GM18507 (cell line): ENCODE results near the gene KRT9.

ENCODE experiments used
- DNase-seq: peaks from one replicate; pipeline ENCODE4 v3.0.0; 2011; ENCODE audit warnings: low read depth; ENCODE audit not compliant: insufficient read length; ENCODE audit errors: extremely low spot score
- FAIRE-seq: peaks from 2 replicates; lab custom pipeline; 2011; peaks lifted over from hg19 to GRCh38; lab: Jason Lieb, UNC

Gene KRT9

DNA sequence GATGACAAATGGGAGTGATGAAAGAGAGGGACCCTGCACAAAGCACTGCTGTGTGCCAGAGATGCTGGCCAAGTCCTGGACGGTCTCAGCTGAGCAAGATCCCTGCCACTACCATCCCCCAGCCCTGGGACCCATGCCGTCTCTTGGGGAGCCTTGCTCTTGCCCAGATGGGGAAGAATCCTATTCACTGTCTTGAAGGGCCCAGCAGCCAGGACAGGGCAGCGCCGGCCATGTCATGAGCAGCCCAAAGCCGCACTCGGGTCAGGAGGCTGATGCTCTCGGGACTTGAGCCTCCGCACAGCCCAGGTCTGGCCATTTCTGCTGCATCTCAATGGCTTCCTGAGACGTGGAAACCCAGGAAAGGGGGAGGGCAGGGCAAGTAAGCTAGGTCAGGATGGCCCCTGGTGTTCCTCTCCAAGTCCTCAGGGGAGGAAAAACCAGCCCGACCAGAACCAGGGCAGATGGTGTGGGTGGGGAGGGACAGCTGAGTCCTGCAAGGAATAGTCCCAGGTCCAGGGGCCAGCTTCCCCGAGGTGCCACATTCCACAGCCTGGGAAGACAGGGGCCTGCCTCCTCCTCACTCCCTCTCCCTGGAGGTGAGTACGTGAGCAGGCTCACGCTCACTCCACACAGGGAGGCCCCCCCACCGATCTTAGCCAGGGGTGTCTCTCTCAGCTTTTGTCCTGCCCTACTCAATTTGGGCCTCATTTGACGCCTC, 35.9 kb downstream of the KRT9 start:
- DNase-seq, result no peak
- no peak for FAIRE-seq

DNA sequence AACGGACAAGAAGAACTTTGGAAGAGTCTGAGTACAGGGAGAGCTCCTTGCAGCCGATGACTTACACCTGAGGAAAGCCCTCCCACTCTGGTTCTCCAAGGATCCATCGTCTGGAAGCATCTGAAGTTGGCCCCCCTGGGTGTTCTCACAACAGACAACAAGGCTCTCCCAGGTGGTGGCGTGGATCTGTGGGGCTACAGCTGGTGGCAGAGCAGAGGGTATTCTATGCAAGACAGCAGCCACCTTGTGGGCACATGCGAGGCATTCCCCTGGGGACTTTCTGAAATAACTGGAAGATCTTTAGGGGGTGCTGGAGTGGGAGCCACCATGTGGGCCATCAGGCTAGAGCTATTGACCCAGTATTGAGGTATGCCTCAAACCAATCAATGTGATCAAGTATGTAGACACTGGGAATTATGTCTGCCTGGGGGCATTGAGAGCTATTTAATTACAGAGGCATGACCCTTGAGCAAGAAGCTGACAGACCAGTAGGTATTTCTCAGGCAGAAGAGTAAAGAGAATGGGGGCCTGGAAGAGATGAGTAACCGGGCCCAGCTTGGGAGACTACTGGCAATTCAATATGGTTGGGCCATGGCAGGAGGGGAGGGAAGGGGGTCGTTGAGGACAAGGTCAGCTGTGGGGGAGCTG, 36.8 kb downstream of the KRT9 start:
- FAIRE-seq, result no peak

DNA sequence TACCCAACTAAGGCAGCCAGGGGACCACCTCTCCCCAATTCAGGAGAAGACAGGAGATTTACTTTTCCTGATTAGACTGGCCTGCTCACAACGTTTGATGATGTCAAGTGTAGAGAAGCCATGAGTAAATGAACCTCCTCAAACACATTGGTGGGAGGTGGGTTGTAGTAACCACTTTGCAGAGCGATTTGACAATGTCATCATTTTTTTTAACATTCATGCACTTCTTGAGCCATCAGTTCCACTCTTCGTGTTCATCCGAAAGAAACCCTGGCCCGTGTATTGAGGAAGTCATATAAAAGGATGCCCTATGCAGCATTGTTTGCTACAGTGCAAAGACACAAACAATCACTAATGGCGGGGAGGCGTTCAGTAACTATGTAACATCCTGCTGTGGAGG, 38.2 kb downstream of the KRT9 start:
- DNase-seq (no peak), FAIRE-seq (no peak)

More for the DNA sequence above, 36.8 kb downstream of the KRT9 start:
- DNase-seq, result no peak

DNA sequence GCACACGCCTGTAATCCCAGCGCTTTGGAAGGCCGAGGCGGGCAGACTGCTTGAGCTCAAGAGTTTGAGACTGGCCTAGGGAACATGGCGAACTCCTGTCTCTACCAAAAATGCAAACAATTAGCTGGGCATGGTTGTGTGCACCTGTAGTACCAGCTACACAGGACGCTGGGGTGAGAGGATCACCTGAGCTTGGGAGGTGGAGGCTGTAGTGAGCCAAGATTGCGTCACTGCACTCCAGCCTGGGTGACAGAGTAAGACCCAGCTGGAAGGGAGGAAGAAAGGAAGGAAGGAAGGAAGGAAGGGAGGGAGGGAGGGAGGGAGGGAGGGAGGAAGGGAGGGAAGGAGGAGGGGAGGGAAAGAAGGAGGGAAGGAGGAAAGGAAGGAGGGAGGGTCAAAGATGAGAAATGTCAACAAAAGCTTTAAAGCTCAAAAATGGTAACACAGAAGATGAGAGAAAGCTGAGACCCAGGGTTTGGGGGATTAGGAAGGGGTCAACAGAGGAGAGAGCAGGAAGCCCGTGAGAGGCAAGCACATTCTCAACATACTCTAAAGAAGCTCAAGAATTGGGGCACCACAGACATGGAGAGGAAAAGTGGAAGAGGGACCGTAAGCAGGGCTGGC, 38.8 kb downstream of the KRT9 start:
- DNase-seq (no peak), FAIRE-seq (no peak)

DNA sequence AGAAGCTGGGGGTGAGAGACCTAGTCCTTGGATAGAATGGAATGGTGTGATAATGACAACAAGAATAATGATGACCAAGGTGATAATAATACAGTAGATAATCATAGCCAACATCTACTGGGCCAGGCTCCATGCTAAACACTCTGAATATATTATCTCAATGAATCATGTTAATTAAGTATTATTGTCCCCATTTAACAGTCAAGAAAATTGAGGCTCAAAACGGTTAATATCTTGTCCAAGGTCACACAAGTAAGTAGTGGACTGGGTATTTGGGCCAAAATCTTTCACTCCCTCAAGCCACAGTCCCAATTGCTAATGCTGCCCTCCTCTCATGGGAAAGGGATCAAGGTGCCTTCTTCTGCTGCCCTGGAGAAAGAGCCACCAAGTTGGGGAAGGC, 39.9 kb downstream of the KRT9 start:
- no peak for FAIRE-seq

DNA sequence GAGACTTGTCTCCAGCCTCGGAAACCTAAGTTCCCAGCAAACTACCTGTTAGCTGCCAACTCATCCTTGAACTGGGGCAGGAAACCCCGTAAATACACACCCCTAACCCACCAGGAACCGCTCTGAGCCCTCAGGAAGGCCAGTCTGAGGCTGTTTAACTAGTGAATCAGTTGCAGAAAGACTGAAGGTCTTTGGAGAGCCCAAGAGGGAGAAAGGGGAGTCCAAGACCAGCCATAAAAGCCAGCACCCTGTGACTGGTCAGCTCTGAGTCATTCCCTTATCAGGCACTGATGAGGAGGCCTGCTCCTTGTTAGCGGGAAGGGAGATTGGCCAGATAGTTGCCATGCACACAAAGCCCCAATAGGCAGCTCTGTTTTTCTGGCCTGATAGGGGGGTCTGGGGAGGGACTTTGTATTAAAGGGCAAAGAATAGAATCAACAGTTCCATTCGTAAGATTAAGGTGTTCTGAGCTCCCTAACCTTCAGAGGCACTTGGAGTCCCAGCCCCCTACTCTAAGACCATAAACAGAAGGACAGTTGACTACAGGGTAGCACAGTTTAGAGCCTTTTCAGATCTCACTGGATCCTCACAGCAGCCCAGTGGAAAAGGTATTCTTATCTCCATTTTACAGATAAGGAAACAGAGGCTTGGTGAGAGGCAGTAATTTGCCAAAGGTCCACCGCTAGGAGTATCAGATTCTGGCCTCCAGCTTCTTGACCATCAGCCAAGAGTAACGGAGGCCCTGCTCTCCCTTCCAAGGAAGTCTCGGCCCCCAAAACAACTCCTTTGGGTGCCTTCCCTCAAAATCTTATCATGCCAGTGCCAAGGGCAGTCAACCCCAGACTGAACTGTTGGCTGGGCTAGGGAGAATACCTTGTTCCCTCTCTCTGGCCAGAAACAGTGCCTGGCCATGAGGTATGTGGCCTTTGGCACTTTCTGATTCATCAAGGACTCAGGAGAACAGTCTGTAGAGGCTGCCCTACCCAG, 41.5 kb downstream of the KRT9 start:
- FAIRE-seq (no peak), DNase-seq (no peak)

More for the DNA sequence above, 39.9 kb downstream of the KRT9 start:
- no peak for DNase-seq

DNA sequence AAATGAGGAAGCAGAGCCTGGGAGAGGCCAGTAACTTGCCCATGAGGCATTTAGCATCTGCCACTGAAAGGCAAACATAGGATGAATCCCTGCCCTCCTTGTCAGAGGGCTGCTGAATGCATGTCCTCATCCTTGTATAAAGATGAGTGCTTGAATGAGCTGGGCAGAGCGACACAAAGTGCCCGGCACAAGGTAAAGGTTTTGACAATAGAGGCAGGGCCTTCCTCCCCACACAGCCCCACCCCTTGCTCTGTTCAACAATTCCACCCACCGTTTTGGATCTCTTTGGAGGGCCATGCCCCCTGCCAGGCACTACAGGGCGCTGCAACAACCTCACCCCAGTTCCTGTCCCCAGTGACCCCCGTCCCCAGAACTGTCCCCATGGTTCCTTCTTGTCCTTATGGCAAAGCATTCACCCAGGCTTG, 42.4 kb downstream of the KRT9 start:
- no peak for DNase-seq

DNA sequence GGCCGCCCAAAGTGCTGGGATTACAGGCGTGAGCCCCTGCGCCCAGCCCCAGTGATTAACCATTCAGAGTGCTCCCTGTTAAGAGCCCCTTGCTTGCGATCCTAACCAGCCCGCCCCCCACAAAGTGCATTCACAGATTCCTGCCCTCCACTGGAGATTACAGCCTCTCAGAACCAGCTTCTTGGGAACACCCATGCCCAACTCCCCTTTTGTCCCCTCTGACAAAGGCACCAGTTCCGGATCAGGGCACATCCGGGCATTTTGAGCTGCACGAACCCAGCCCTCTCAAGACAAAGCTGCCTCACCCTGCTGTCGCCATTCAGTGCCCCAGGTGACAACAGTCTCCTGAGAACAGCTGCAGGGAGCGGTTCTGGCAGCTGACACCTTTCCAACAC, 42.9 kb downstream of the KRT9 start:
- DNase-seq, result no peak
- no peak for FAIRE-seq

More for the DNA sequence above, 42.4 kb downstream of the KRT9 start:
- FAIRE-seq, result no peak

DNA sequence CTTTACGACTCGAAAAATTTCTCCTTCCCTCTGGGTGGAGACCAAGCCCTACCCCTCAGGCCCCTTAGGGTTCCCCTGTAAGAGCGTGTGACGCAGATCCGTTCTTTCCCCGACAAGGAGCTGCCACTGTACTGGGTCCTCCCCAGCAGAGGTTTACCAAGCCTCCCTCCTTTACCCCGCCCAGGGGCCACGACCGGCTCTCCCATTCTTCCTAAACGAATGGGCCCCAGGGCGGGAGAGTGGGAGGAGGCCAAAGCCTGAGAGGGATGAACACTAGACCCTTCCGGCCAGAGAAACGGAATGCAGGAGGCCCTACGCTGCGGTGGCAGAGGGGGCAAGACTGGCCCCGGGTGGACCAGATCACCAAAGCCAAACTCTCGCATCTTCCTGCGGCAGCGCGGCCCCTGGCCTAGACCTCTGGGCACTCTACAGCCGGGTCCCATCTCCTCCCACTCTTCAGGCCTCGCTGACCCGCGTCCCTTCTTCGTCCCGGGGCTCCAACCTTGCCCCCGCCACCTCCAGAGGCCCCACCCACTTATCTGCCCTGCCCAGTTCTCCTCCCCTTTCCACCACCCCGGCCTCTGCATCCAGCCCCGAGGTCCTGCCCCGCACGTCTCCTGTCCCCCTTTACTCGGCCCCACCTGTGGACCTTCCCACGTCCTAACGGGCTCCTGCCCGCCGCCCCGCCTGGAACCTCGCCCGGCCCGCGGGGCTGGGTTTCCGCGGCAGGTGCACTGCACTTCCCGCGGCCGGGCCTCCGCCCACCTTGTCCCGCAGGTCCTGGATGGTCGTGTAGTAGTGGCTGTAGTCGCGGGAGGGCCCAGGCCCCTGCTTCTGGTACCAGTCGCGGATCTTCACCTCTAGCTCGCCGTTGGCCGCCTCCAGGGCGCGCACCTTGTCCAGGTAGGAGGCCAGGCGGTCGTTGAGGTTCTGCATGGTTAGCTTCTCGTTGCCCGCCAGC, 44.5 kb downstream of the KRT9 start:
- FAIRE-seq (no peak), DNase-seq (no peak)

DNA sequence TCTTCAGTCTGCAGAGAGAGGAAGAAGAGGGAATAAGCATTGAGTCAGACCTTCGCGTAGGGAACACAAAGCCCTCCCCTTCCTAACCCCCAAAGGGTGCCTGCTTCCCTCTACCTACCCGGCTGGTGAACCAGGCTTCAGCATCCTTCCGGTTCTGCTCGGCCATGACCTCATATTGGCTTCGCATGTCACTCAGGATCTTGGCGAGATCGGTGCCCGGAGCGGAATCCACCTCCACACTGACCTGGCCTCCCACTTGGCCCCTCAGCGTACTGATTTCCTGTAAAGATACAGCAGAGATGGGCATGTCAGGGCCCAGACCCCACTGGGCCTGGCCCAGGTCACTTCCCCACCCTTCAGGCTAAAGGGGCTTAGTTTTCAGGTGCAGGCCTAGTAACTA, 47.6 kb downstream of the KRT9 start:
- DNase-seq (no peak), FAIRE-seq (no peak)

DNA sequence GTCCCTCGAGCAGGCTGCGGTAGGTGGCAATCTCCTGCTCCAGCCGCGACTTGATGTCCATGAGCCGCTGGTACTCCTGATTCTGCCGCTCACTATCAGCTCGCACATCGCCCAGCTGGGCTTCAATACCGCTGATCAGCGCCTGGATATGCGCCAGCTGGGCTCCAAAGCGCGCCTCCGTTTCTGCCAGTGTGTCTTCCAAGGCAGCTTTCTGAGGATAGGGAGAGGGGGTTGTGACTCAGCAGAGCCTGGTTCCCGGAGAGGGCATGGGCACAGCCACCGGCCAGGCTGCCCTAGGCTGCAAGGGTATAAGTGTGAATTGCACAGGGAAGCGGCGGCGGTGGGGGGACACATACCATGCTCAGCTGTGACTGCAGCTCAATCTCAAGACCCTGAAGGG, 48.1 kb downstream of the KRT9 start:
- no peak for DNase-seq
- no peak for FAIRE-seq

DNA sequence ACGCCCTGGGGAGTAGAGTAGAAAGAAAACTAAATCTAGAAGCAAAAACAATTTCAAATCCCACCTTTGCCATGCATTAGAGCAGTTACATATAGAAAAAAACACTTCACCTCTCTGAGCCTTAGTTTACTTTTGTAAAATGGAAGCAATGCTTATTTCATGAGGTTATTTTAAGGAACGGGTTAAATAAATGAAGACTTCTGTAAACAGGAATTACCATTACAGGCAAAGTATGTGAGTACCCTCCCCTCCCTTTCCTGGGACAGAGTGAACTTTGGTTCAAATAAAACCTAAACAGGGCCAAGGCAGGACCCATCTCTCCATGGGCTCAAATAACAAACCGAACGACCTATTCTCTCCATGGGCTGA, 48.6 kb downstream of the KRT9 start:
- no peak for FAIRE-seq
- DNase-seq, result no peak

DNA sequence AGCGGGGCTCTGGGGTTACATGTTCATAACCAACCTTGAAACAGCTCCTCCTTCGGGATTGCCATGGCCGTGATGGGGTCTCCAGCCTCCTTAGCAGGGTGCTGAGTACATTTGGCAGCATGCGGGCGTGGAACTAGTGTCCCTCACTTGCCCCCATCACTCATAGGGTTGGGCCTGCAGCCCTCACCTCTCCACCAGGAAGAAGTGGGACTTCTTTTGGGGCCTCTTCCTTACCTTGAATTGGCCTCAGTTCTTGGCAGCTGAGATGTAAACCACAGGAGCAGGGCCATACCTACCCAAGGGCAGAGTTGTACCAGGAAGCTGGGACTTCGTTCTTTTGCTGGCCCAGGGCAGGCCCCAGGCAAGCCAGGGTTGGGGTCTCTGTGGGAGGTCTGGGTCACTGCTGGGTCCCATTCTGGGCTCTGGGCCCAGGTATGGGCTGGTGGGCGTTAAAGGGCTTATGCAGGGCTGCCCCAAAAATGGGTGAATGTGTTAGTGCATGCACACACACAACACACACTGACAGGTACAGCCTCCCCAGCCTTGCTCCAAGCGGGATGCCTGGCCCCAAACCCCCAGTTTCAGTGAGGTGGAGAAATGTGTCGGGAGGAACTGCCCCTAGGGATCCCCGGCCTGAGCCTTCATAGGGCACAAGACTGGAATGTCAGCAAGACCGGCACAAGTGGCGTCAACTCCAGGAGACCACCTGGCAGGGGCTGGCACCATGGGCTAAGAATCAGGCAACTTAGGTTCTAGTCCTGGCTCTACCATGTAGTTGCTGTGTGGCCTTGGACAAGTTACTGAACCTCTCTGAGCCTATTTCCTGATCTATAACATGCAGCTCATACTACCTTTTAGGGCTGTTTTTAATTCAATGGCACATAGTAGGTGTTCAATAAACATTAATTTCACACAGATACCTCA, 49.3 kb downstream of the KRT9 start:
- FAIRE-seq, result no peak
- no peak for DNase-seq

DNA sequence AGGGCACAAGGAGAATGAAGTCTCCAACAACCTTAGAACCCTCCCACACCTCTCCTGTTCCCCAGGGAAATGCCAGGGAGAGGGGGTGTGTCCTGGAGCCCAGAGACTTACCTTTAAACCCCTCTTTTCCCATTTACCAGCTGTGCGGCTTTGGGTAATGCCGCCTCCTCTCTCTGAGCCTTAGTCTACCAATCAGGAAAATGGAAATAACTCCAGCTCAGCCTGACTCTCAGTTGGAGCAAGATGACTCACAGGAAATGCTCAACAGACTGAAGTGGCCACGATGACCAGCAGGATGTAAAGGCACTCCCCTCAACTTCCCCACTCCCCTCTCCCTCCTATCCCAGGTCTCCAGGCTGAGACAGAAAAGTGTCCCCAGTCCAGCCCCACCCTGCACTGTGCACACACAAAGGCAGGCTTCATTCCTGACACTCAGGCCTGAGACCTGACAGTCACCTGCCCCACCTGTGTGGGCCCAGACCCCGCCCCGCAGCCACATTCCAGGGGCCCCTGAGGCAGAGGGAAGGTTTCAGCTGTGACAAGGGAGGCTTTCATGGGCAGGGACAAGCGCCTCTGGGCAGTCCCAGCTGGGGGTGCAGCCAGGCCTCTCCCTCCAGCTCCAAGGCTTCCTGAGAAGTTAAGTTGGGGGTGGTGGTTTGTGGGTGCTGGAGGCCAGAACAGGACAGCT, 50.1 kb downstream of the KRT9 start:
- FAIRE-seq (no peak), DNase-seq (no peak)

DNA sequence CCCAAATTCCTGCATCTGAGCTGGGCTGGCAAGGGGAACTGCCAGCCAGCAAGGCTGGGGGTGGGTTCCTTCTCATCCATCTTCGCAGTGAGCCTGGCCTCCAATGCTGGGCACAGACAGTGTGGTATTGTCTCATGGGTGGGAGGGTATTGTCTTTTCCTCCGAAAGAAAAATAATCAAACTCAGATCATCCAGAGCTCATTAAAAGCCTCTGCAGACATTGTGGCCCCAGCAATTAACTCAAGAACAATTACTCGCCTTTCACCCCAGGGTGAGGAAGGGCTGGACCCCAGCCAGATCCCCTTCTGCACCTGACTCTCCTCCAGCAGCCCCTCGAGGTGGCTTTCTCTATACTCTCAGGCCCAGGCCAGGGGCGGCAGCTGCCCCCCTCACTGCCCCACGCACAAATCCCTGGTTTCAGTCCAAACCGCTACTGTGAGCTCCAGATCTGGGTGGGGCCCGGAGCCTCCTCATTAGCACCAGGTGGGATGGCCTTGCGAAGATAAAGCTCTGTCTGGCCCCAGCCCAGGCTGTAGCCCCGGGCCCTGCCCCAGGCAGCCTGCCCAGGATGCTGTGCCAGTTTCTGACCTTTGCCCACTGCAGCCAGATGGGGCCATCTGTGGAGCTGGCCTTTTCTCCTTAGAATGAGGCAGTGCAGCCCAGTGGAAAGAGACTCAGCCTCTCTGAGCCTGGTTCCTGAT, 50.9 kb downstream of the KRT9 start:
- FAIRE-seq (no peak), DNase-seq (no peak)

DNA sequence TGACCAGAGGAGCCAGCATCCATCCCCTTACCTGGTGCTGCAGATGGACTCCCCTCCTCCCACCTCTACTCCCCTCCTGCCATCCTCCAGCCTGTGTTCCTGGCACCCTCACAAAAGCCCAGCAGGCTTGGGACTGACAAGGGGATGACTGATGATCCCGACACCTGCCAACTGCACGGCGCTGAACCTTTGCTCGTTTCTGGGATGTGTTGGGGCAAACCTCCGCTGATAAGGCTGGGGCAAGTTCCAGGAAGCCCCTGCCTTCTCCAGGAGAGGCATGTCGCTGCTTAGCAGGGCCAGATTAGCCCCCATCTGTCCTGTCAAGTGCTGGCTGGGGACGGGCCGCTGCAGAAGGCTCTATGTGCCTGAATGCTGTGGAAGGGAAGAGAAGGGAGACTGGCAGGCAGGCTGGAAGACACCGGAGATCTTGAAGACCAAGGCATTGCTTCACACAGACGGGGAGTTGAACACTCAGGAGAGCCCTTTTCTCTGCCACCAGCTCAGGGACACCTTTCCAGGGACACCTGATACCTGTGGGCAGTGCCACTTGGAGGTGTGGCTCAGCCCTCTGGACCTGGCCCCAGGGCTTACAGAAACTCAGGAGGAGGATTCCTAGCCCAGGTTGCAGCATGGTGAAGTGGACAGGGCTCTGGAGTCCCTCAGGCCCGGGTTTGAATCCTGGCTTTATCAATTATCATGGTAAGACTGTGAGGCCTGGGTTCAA, 52.2 kb downstream of the KRT9 start:
- no peak for FAIRE-seq
- DNase-seq, result no peak
